Endothelial cell of umbilical vein (primary cell): Measurements from ENCODE around the gene CDK2. TPM values are rescaled to one million over a fixed set of nuclear protein-coding genes. Genes with fewer than 3 reads are reported as not detected.

Experiments used
- BruUV-seq: library from RNA; stranded (reverse); fragments of 400-500 nt; replicated peaks from 2 replicates; lab custom pipeline; 2021; lab: Mats Ljungman, UMichigan
- CTCF ChIA-PET: fragments of 300-600, 350-600 bp; sonication (Branson Sonifier 250); formaldehyde crosslinking; loops from one replicate; lab custom pipeline; 2021; ENCODE audit warnings: antibody characterized with exemption, inconsistent platforms; lab: Charles Lee
- POLR2A ChIA-PET: fragments of 300-600, 350-600 bp; sonication (Branson Sonifier 250); formaldehyde crosslinking; loops from one replicate; lab custom pipeline; 2021; ENCODE audit warnings: antibody characterized with exemption, inconsistent platforms; lab: Charles Lee
- DNase-seq: peaks from one replicate; pipeline ENCODE4 v3.0.0-alpha.2; 2011; ENCODE audit warnings: low read depth, low spot score
- FAIRE-seq: peaks from 2 replicates; lab custom pipeline; 2011; peaks lifted over from hg19 to GRCh38; lab: Jason Lieb, UNC
- H2AFZ ChIP-seq: 2 replicates; pipeline ENCODE4 v1.6.0; 2012; ENCODE audit warnings: low read depth, low read length, control low read depth, inconsistent platforms
- H3K27ac ChIP-seq: 2 replicates; pipeline ENCODE4 v1.5.1; 2011; ENCODE audit warnings: low read depth, mild to moderate bottlenecking, control low read depth, low read length, moderate library complexity; ENCODE audit not compliant: insufficient read depth
- H3K27me3 ChIP-seq, 2 experiments: 2 replicates each; pipeline versions ENCODE4 v1.6.0 to v1.6.1; 2011; ENCODE audit warnings: low read length in 2 of 2, mixed read lengths in 1 of 2; ENCODE audit not compliant: control insufficient read depth in 2 of 2, insufficient read depth in 2 of 2
- H3K36me3 ChIP-seq, 2 experiments: 2 replicates in 1 of 2; 3 replicates in 1 of 2; pipeline ENCODE4 v1.5.1; 2011; ENCODE audit warnings: low read length in 2 of 2, mild to moderate bottlenecking in 1 of 2, moderate library complexity in 1 of 2; ENCODE audit not compliant: control insufficient read depth in 2 of 2, insufficient read depth in 2 of 2; ENCODE audit errors: extremely low read depth in 1 of 2
- H3K4me1 ChIP-seq: 3 replicates; pipeline ENCODE4 v1.5.1; 2011; ENCODE audit warnings: mild to moderate bottlenecking, low read length; ENCODE audit not compliant: control insufficient read depth, insufficient read depth; ENCODE audit errors: extremely low read depth
- H3K4me2 ChIP-seq: 2 replicates; pipeline ENCODE4 v1.6.1; 2011; ENCODE audit warnings: low read length, control low read depth, mixed read lengths; ENCODE audit not compliant: insufficient read depth
- H3K4me3 ChIP-seq, 3 experiments: fragments of 200-600 bp in 1 of 3; sonication (generic), shearing (Covaris generic) in 1 of 3; replicated peaks in 1 of 3; 2 replicates each; pipeline ENCODE4 v1.5.1; 2011 to 2016; ENCODE audit warnings: control low read depth in 3 of 3, low read length in 3 of 3, mild to moderate bottlenecking in 2 of 3, inconsistent platforms in 1 of 3, low read depth in 1 of 3, moderate library complexity in 1 of 3; ENCODE audit not compliant: insufficient read depth in 1 of 3
- H3K79me2 ChIP-seq: 2 replicates; pipeline ENCODE4 v1.6.0; 2012; ENCODE audit warnings: low read length, inconsistent platforms; ENCODE audit not compliant: control insufficient read depth, insufficient read depth
- H3K9ac ChIP-seq: replicated peaks from 2 replicates; pipeline ENCODE3; 2011; ENCODE audit warnings: low read length, control low read depth; ENCODE audit not compliant: insufficient read depth; ENCODE audit errors: extremely low read depth
- H3K9me1 ChIP-seq: replicated peaks from 3 replicates; pipeline ENCODE4 v1.6.0; 2011; ENCODE audit warnings: mild to moderate bottlenecking, low read length; ENCODE audit not compliant: control insufficient read depth, insufficient read depth; ENCODE audit errors: extremely low read depth
- H3K9me3 ChIP-seq: replicated peaks from 2 replicates; pipeline ENCODE4 v1.5.1; 2012; ENCODE audit warnings: low read length, inconsistent platforms; ENCODE audit not compliant: control insufficient read depth, insufficient read depth
- H4K20me1 ChIP-seq: replicated peaks from 2 replicates; pipeline ENCODE3; 2011; ENCODE audit warnings: mild to moderate bottlenecking, low read length; ENCODE audit not compliant: control insufficient read depth, insufficient read depth; ENCODE audit errors: extremely low read depth
- EZH2 ChIP-seq: IDR thresholded peaks from 2 replicates; pipeline ENCODE4 v1.6.1; 2012; ENCODE audit warnings: borderline replicate concordance, low read depth, mild to moderate bottlenecking, moderate library complexity, low read length, inconsistent platforms; ENCODE audit not compliant: severe bottlenecking
- FOS ChIP-seq: IDR thresholded peaks from 2 replicates; pipeline ENCODE4 v1.6.1; 2011; ENCODE audit warnings: mild to moderate bottlenecking, low read length, moderate library complexity, borderline replicate concordance; ENCODE audit not compliant: insufficient read depth
- GATA2 ChIP-seq: IDR thresholded peaks from 2 replicates; pipeline ENCODE4 v1.7.0; 2011; ENCODE audit warnings: low read depth, mild to moderate bottlenecking, moderate library complexity, mixed read lengths, low read length; ENCODE audit not compliant: insufficient read length, insufficient read depth
- JUN ChIP-seq: IDR thresholded peaks from 2 replicates; pipeline ENCODE4 v1.6.1; 2011; ENCODE audit warnings: borderline replicate concordance, low read depth; ENCODE audit not compliant: insufficient read length, insufficient read depth
- MYC ChIP-seq: IDR thresholded peaks from one replicate; pipeline ENCODE4 v1.6.1; 2011; ENCODE audit warnings: mild to moderate bottlenecking, low read depth, low read length
- POLR2A ChIP-seq: IDR thresholded peaks from 2 replicates; pipeline ENCODE4 v1.6.1; 2012; ENCODE audit warnings: low read depth, mild to moderate bottlenecking, control low read depth, low read length
- POLR2AphosphoS5 ChIP-seq: IDR thresholded peaks from 2 replicates; pipeline ENCODE4 v1.6.1; 2012; ENCODE audit warnings: low read depth, mild to moderate bottlenecking, control low read depth, low read length, moderate library complexity; ENCODE audit not compliant: insufficient read depth
- dilution Hi-C: fragments of 300-500 bp; cut with MboI; formaldehyde crosslinking; loops from one replicate; pipeline ENCODE4 v1.15.0; 2019; ENCODE audit warnings: low sequenced_read_pairs; ENCODE audit not compliant: extremely low pct_ligation_motif_present
- intact Hi-C: fragments of 100-400 bp; cut with micrococcal nuclease; formaldehyde crosslinking; loops from one replicate; pipeline ENCODE4 v1.10.0; 2022
- polyA plus RNA-seq, 4 experiments: library from polyadenylated mRNA; depleted of rRNA in 3 of 4; stranded (reverse) in 3 of 4; unstranded in 1 of 4; fragments of >200 nt; gene quantifications; 2 replicates each; pipeline versions ENCODE4 v1.2.1 to v1.2.3, GENCODE V29; 2011 to 2012; ENCODE audit warnings: missing spikeins in 1 of 4
- total RNA-seq: library from RNA; stranded (reverse); gene quantifications from 2 replicates; pipeline ENCODE4 v1.2.3, GENCODE V29; 2021
- TF ChIP-seq, protein P1 (sequence below): IDR thresholded peaks from 2 replicates; pipeline ENCODE4 v1.6.1; 2011; ENCODE audit not compliant: insufficient read depth, insufficient read length
- TF ChIP-seq, protein P2 (sequence below), 2 donors: IDR thresholded peaks; 1 replicate in 1 of 2; 2 replicates in 1 of 2; pipeline ENCODE4 v1.5.1; 2011; ENCODE audit warnings: low read length in 2 of 2, mild to moderate bottlenecking in 2 of 2, moderate library complexity in 2 of 2, control low read depth in 1 of 2, inconsistent platforms in 1 of 2, low read depth in 1 of 2; ENCODE audit not compliant: insufficient read depth in 1 of 2; ENCODE audit errors: extremely low read depth in 1 of 2

The CDK2 gene
- total and polyA plus RNA-seq, 2 donors (not counting 3 experiments of a cell fraction or from before 2014, with no cell fraction given): 46.7 to 69.8 TPM

DNA sequence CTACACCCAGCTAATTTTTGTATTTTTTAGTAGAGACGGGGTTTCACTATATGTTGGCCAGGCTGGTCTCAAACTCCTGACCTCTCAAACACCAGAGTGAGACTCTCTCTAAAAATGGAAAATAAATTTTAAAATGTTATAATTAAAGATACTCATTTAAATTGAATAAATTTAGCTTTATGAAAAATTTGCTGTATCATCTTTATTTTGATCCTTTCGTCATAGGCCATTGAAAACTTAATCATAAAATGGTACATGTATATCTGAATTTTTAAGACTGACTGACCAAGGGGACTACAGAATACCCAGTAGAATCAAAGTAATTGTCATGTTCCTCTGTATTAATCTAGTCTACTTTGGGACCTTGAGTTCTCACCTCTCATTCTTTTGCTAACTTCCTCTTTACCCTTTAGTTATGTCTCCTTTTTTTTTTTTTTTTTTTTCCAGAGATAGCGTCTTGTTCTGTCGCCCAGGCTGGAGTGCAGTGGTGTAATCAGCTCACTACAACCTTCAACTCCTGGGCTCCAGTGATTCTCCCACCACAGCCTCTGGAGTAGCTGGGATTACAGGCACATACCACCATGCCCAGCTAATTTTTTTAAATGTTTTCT, 16.7 kb downstream of the CDK2 start:
- dilution Hi-C loops: loop anchor here (10.0 kb wide), 1 partner anchor 229 kb away; no protein-coding TSS in a partner anchor
- Histone ChIP-seq H3K4me2 (no peak overlapping the region), H2AFZ (no peak overlapping the region), H3K4me1 (no peaks in the 10 kb centered on the region), H3K27ac (no peak overlapping the region), H3K27me3 (no peaks in the 10 kb centered on the region), H3K4me3 (no peak overlapping the region), H3K9me1 (no peaks in the 10 kb centered on the region), H4K20me1 (no peaks in the 10 kb centered on the region), H3K36me3 (peaks cover 12% of the 10 kb centered on the region in 2 experiments), H3K9me3 (no peaks in the 10 kb centered on the region), H3K9ac (no peak overlapping the region), H3K79me2 (peaks cover 19% of the 10 kb centered on the region)
- FAIRE-seq (no peak), DNase-seq (no peak)
- no TSS peak for BruUV-seq
- ChIA-PET CTCF (interaction anchor here (0.7 to 3.1 kb wide), 3 partner anchors 12 to 52 kb away, joined by 3 to 18 read pairs (median 7); no protein-coding TSS in a partner anchor), POLR2A (interaction anchor here (3.4 kb wide), 1 partner anchor 9 kb away, joined by 18 read pairs; the partner anchor contains the start of gene RAB5B)
- TF ChIP-seq POLR2A (no peak), JUN (no peak), MYC (no peak), POLR2AphosphoS5 (no peak), FOS (no peak), GATA2 (no peak), EZH2 (no peak)
- TF ChIP-seq, protein P1, sequence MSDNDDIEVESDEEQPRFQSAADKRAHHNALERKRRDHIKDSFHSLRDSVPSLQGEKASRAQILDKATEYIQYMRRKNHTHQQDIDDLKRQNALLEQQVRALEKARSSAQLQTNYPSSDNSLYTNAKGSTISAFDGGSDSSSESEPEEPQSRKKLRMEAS: no peak
- TF ChIP-seq, protein P2, sequence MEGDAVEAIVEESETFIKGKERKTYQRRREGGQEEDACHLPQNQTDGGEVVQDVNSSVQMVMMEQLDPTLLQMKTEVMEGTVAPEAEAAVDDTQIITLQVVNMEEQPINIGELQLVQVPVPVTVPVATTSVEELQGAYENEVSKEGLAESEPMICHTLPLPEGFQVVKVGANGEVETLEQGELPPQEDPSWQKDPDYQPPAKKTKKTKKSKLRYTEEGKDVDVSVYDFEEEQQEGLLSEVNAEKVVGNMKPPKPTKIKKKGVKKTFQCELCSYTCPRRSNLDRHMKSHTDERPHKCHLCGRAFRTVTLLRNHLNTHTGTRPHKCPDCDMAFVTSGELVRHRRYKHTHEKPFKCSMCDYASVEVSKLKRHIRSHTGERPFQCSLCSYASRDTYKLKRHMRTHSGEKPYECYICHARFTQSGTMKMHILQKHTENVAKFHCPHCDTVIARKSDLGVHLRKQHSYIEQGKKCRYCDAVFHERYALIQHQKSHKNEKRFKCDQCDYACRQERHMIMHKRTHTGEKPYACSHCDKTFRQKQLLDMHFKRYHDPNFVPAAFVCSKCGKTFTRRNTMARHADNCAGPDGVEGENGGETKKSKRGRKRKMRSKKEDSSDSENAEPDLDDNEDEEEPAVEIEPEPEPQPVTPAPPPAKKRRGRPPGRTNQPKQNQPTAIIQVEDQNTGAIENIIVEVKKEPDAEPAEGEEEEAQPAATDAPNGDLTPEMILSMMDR (IDR thresholded peaks at IDR 0.05; ENCODE audit: extremely low read depth in 1 of 2, insufficient read depth in 1 of 2, low read depth in 1 of 2, low read length in 2 of 2): no peak
- intact Hi-C loops: no loop called here
